GM12891 (cell line): ENCODE results near the gene MZT1.

Source experiments
- PAX5 ChIP-seq: IDR thresholded peaks from 2 replicates; pipeline ENCODE4 v1.6.1; 2011; ENCODE audit warnings: low read length, moderate library complexity, mild to moderate bottlenecking; ENCODE audit not compliant: insufficient read depth, severe bottlenecking
- POLR2A ChIP-seq: IDR thresholded peaks from 2 replicates; pipeline ENCODE4 v1.6.1; 2011; ENCODE audit warnings: low read depth, low read length, control low read depth
- POLR2AphosphoS5 ChIP-seq: IDR thresholded peaks from 2 replicates; pipeline ENCODE4 v1.6.1; 2011; ENCODE audit warnings: low read depth, low read length, control low read depth
- POU2F2 ChIP-seq: IDR thresholded peaks from 2 replicates; pipeline ENCODE4 v1.6.1; 2011; ENCODE audit warnings: low read depth, mild to moderate bottlenecking, control low read depth, low read length, moderate library complexity
- SPI1 ChIP-seq: IDR thresholded peaks from 2 replicates; pipeline ENCODE4 v1.6.1; 2011; ENCODE audit warnings: low read depth, low read length, control low read depth
- TAF1 ChIP-seq: IDR thresholded peaks from 2 replicates; pipeline ENCODE4 v1.6.1; 2011; ENCODE audit warnings: low read depth, low read length, control low read depth

- TF ChIP-seq TAF1 (no peak), POLR2AphosphoS5 (no peak), POLR2A (no peak), SPI1 (no peak), POU2F2 (no peak), PAX5 (no peak)
Measured at GRCh38 chr13:72662548-72662947, 64.9 kb downstream of the MZT1 start.
